Mammary epithelial cell (primary cell): Measurements from ENCODE around the gene HCLS1.

Experiments used
- CTCF ChIP-seq, 2 donors: IDR thresholded peaks in 1 of 2; conservative IDR thresholded peaks in 1 of 2; 2 replicates each; pipeline ENCODE4 v1.5.1; 2011 to 2012; ENCODE audit warnings: inconsistent platforms in 2 of 2, low read length in 2 of 2, mild to moderate bottlenecking in 2 of 2, control low read depth in 1 of 2, low read depth in 1 of 2; ENCODE audit not compliant: insufficient read depth in 1 of 2; ENCODE audit errors: extremely low read depth in 1 of 2
- EZH2 ChIP-seq: IDR thresholded peaks from 2 replicates; pipeline ENCODE4 v1.6.1; 2012; ENCODE audit warnings: low read length, inconsistent platforms, borderline replicate concordance

GRCh38 chr3:121592856-121593702 is 67.6 kb downstream of the HCLS1 start, which contains the start of gene FBXO40:
- TF ChIP-seq CTCF (conservative IDR thresholded peaks at IDR 0.05 in 1 of 2, IDR thresholded peaks at IDR 0.05 in 1 of 2; ENCODE audit: extremely low read depth in 1 of 2, insufficient read depth in 1 of 2, low read depth in 1 of 2, low read length in 2 of 2) (no peak), EZH2 (no peak)
